ENCODE measurements around the gene NEK1. TPM values are rescaled to one million over a fixed set of nuclear protein-coding genes. Genes with fewer than 3 reads are reported as not detected.

The NEK1 gene
- total and polyA plus RNA-seq, 2 of the 4 experiments (the other 2 are of a cell fraction) = 3.3 to 3.9 TPM

DNA sequence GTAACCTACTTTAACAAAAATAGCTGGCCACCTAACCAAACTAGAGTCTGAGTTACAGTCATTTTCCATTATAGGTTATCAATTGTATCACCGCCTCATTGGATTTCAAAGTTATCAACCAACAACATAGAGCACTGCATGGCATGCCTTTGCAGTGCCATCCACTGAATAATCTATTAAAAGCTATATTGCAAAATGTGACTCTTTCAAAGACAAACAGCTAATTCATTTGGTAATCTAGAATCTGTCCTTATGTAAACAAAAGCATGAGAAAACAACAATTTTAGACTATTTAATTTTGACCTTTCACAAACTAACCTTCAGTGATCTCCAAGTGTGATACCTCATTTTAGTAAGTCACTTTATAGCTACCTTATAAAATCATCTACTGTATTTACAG, 197.5 kb downstream of the NEK1 start:
- H3K36me3 ChIP-seq (ENCODE audit: control insufficient read depth, insufficient read depth, low read length) = no peaks in the 10 kb centered on the region
- ChIA-PET CTCF (no interaction called here), POLR2A (ENCODE audit: unreplicated experiment) (no interaction called here)
- intact Hi-C loops (cut with micrococcal nuclease) (no loop called here), in situ Hi-C loops (cut with MboI; ENCODE audit: low sequenced_read_pairs) (no loop called here), dilution Hi-C loops (cut with HindIII; ENCODE audit: low sequenced_read_pairs, unreplicated experiment) (no loop called here)
- H2AK5ac ChIP-seq (ENCODE audit: low read depth, low read length) = no peak overlapping the region
- H3K56ac ChIP-seq (ENCODE audit: extremely low read depth, insufficient read depth, low read length) = no peak overlapping the region
- no peaks in the 10 kb centered on the region for H3K79me1 ChIP-seq (ENCODE audit: low read depth in 1 of 2, low read length in 2 of 2)
- H3K14ac ChIP-seq (replicated peaks; ENCODE audit: low read depth, low read length) = no peak overlapping the region
- no peak overlapping the region for H2AFZ ChIP-seq (replicated peaks; ENCODE audit: low read length, poor library complexity)
- no peaks in the 10 kb centered on the region for H3K9me3 ChIP-seq (ENCODE audit: control insufficient read depth, insufficient read depth, low read length)
- H4K5ac ChIP-seq (ENCODE audit: low read depth, low read length) = no peak overlapping the region
- H3K4me1 ChIP-seq (ENCODE audit: control insufficient read depth, insufficient read depth, low read length) = no peaks in the 10 kb centered on the region
- H3K4me2 ChIP-seq (ENCODE audit: low read depth, low read length) = no peak overlapping the region
- no TSS peak for BruUV-seq (replicated peaks)
- DNase-seq = no peak
- H4K20me1 ChIP-seq (ENCODE audit: insufficient read depth, low read length) = no peaks in the 10 kb centered on the region
- H2BK20ac ChIP-seq (ENCODE audit: low read depth, low read length) = no peak overlapping the region
- H3K23ac ChIP-seq (ENCODE audit: low read depth, low read length) = no peak overlapping the region
- H2BK5ac ChIP-seq (ENCODE audit: low read depth, low read length, poor library complexity, severe bottlenecking) = no peak overlapping the region
- TF ChIP-seq RAD21 (IDR thresholded peaks at IDR 0.05; ENCODE audit: low read length) (no peak), NFE2L2 (IDR thresholded peaks at IDR 0.05; ENCODE audit: low read depth, low read length) (no peak), FOS (IDR thresholded peaks at IDR 0.05; ENCODE audit: low read depth, low read length) (no peak), POLR2A (IDR thresholded peaks at IDR 0.05; ENCODE audit: low read depth, low read length) (no peak), BHLHE40 (IDR thresholded peaks at IDR 0.05; ENCODE audit: low read depth, low read length) (no peak), RFX5 (IDR thresholded peaks at IDR 0.05; ENCODE audit: low read depth, low read length) (no peak), MAZ (IDR thresholded peaks at IDR 0.05; ENCODE audit: borderline replicate concordance, low read depth, low read length) (no peak)
- H3K27ac ChIP-seq (ENCODE audit: insufficient read depth, low read length) = no peak overlapping the region
- no peak overlapping the region for H3K4ac ChIP-seq (ENCODE audit: low read depth, low read length)
- no peak overlapping the region for H2BK120ac ChIP-seq (ENCODE audit: low read depth, low read length)
- H2AK9ac ChIP-seq (replicated peaks; ENCODE audit: low read depth, low read length, poor library complexity) = no peak overlapping the region
- no peak overlapping the region for H3K4me3 ChIP-seq (ENCODE audit: insufficient read depth, low read depth, low read length)
- H3K27me3 ChIP-seq (ENCODE audit: control insufficient read depth, insufficient read depth, low read length) = no peaks in the 10 kb centered on the region
- H2BK15ac ChIP-seq (ENCODE audit: low read depth, low read length) = no peak overlapping the region
- no peak overlapping the region for H4K91ac ChIP-seq (ENCODE audit: insufficient read depth, low read depth, low read length)
- WGBS, 2 experiments (ENCODE audit: extremely low coverage in 2 of 2, insufficient read length in 1 of 2) = no CpG with 5 or more reads among the region's 1 CpG
- no peak overlapping the region for H4K8ac ChIP-seq (ENCODE audit: low read depth in 2 of 2, low read length in 2 of 2)
- no peaks in the 10 kb centered on the region for H3K9me1 ChIP-seq (ENCODE audit: insufficient read depth, low read length)
- ATAC-seq (ENCODE audit: low read depth) = no peak
- H3K18ac ChIP-seq (ENCODE audit: low read depth, low read length) = no peak overlapping the region
- H3K9ac ChIP-seq (ENCODE audit: low read depth, low read length) = no peak overlapping the region

All from IMR-90 (cell line).